ENCODE results near the gene GDPGP1. TPM values are rescaled to one million over a fixed set of nuclear protein-coding genes. Genes with fewer than 3 reads are reported as not detected.

Gene GDPGP1
- total and polyA plus RNA-seq, 10 of the 15 experiments (the other 5 are each of a cell fraction or from before 2014, with no cell fraction given) = 0.68 to 8.9 (median 3.0) TPM

DNA sequence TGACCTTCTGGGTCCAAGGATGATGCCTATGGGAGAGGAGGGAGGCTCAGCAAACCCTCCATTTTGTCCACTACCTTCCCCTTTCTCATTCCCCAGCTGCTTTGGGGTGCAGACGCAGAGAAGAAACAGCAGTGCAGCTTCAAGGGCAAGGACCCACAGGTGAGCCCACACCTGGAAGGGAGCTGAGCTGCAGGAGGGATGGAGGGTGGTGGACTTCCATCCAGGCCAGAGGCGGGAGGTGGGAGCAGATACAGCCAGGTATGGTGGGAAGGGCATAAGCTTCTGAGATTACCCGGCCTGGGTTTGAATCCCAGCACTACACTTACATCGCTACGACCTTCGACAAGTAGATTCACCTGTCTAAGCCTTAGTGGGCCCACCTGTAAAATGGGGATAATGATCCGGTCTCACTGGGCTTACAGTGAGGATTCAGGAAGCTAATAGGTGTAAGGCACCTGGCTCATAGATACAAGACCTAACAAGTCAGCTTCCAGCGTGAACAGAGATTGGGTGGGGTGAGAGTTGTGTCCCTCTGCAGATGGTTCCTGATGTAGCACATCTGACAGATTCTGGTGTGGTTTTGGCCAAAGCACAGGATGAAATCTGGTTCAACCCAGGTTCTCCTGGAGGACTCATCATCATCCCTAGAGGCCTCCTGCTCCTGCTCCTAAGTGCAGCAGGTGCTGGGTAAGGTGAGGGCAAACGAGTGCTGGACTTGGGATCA lies 16.2 kb upstream of the GDPGP1 start:
- H3K4me3 ChIP-seq = no peak overlapping the region
- H3K9me3 ChIP-seq (replicated peaks; ENCODE audit: control insufficient read depth, insufficient read depth, low read length) = no peaks in the 10 kb centered on the region
- peaks cover 9% of the 10 kb centered on the region for H3K4me1 ChIP-seq (ENCODE audit: control insufficient read depth, insufficient read depth, low read length)
- POLR2A ChIA-PET = interaction anchor here (0.6 to 2.2 kb wide), 4 partner anchors 15 to 61 kb away, joined by 3 to 8 read pairs (median 4); partner anchors contain the start of gene SEMA4B
- no peak overlapping the region for H3K4me2 ChIP-seq (ENCODE audit: control insufficient read depth, insufficient read depth)
- CTCF ChIA-PET = interaction anchor here (0.7 to 3.1 kb wide), 7 partner anchors 13 to 74 kb away, joined by 3 to 16 read pairs (median 4); no protein-coding TSS in a partner anchor
- FAIRE-seq (no peak), DNase-seq (ENCODE audit: low read depth, low spot score) (no peak), ATAC-seq (no peak)
- no peak overlapping the region for H3K27ac ChIP-seq (ENCODE audit: control insufficient read depth, insufficient read depth)
- H4K20me1 ChIP-seq (ENCODE audit: control insufficient read depth, insufficient read depth) = no peaks in the 10 kb centered on the region; the same call in 1 of the 2 replicates
- peaks cover 0 to 5% of the 10 kb centered on the region in 2 experiments; a peak in 1 of 4 replicates for H3K36me3 ChIP-seq (ENCODE audit: control insufficient read depth in 2 of 2, insufficient read depth in 2 of 2, low read length in 1 of 2)
- no peaks in the 10 kb centered on the region for H3K27me3 ChIP-seq (replicated peaks in 1 of 2; ENCODE audit: control insufficient read depth in 2 of 2, insufficient read depth in 2 of 2, low read length in 1 of 2)
- in situ Hi-C loops (cut with MboI) (loop anchor here (5.0 kb wide), 1 partner anchor 56 kb away; no protein-coding TSS in a partner anchor), intact Hi-C loops (cut with micrococcal nuclease; ENCODE audit: unreplicated experiment) (no loop called here)
- BruUV-seq (replicated peaks) = no TSS peak
- RAD21 ChIA-PET (ENCODE audit: unreplicated experiment) = interaction anchor here (1.0 to 1.8 kb wide), 4 partner anchors 14 to 56 kb away, joined by 3 to 9 read pairs (median 4); partner anchors contain the start of genes CIB1 and GDPGP1
- SMC1A ChIA-PET (ENCODE audit: uncharacterized antibody, unreplicated experiment) = interaction anchor here (0.6 to 4.9 kb wide), 7 partner anchors 13 to 117 kb away, joined by 3 to 20 read pairs (median 4); partner anchors contain the start of gene SEMA4B
- no peaks in the 10 kb centered on the region for H3K79me2 ChIP-seq (ENCODE audit: control insufficient read depth, insufficient read depth, low read length)
- 80% methylated on average over 9 of the region's 9 CpGs for WGBS (ENCODE audit: insufficient coverage, insufficient replicate concordance, low lambda C conversion rate, missing lambda C conversion rate)
- H2AFZ ChIP-seq (ENCODE audit: control insufficient read depth, low read depth, low read length) = no peak overlapping the region
- no peak overlapping the region for H3K9ac ChIP-seq (ENCODE audit: control insufficient read depth, insufficient read depth, low read length)
- TF ChIP-seq, protein P1, sequence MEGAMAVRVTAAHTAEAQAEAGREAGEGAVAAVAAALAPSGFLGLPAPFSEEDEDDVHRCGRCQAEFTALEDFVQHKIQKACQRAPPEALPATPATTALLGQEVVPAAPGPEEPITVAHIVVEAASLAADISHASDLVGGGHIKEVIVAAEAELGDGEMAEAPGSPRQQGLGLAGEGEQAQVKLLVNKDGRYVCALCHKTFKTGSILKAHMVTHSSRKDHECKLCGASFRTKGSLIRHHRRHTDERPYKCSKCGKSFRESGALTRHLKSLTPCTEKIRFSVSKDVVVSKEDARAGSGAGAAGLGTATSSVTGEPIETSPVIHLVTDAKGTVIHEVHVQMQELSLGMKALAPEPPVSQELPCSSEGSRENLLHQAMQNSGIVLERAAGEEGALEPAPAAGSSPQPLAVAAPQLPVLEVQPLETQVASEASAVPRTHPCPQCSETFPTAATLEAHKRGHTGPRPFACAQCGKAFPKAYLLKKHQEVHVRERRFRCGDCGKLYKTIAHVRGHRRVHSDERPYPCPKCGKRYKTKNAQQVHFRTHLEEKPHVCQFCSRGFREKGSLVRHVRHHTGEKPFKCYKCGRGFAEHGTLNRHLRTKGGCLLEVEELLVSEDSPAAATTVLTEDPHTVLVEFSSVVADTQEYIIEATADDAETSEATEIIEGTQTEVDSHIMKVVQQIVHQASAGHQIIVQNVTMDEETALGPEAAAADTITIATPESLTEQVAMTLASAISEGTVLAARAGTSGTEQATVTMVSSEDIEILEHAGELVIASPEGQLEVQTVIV (IDR thresholded peaks at IDR 0.05; ENCODE audit: borderline replicate concordance, partially characterized antibody) = no peak
- TF ChIP-seq, protein P2, sequence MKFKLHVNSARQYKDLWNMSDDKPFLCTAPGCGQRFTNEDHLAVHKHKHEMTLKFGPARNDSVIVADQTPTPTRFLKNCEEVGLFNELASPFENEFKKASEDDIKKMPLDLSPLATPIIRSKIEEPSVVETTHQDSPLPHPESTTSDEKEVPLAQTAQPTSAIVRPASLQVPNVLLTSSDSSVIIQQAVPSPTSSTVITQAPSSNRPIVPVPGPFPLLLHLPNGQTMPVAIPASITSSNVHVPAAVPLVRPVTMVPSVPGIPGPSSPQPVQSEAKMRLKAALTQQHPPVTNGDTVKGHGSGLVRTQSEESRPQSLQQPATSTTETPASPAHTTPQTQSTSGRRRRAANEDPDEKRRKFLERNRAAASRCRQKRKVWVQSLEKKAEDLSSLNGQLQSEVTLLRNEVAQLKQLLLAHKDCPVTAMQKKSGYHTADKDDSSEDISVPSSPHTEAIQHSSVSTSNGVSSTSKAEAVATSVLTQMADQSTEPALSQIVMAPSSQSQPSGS (IDR thresholded peaks at IDR 0.05; ENCODE audit: low read length) = no peak
- TF ChIP-seq RB1 (IDR thresholded peaks at IDR 0.05; ENCODE audit: borderline replicate concordance) (no peak), ZNF207 (IDR thresholded peaks at IDR 0.05; ENCODE audit: borderline replicate concordance) (no peak), NBN (IDR thresholded peaks at IDR 0.05) (no peak), SRF (IDR thresholded peaks at IDR 0.05; ENCODE audit: low read depth in 2 of 2, low read length in 2 of 2) (no peak), PAX8 (IDR thresholded peaks at IDR 0.05) (no peak), CBFB (IDR thresholded peaks at IDR 0.05; ENCODE audit: low read depth) (no peak), CREB1 (IDR thresholded peaks at IDR 0.05; ENCODE audit: low read depth) (no peak)
- TF ChIP-seq, protein P3, sequence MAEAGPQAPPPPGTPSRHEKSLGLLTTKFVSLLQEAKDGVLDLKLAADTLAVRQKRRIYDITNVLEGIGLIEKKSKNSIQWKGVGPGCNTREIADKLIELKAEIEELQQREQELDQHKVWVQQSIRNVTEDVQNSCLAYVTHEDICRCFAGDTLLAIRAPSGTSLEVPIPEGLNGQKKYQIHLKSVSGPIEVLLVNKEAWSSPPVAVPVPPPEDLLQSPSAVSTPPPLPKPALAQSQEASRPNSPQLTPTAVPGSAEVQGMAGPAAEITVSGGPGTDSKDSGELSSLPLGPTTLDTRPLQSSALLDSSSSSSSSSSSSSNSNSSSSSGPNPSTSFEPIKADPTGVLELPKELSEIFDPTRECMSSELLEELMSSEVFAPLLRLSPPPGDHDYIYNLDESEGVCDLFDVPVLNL (IDR thresholded peaks at IDR 0.05; ENCODE audit: low read depth, low read length) = no peak
- TF ChIP-seq, protein P4, sequence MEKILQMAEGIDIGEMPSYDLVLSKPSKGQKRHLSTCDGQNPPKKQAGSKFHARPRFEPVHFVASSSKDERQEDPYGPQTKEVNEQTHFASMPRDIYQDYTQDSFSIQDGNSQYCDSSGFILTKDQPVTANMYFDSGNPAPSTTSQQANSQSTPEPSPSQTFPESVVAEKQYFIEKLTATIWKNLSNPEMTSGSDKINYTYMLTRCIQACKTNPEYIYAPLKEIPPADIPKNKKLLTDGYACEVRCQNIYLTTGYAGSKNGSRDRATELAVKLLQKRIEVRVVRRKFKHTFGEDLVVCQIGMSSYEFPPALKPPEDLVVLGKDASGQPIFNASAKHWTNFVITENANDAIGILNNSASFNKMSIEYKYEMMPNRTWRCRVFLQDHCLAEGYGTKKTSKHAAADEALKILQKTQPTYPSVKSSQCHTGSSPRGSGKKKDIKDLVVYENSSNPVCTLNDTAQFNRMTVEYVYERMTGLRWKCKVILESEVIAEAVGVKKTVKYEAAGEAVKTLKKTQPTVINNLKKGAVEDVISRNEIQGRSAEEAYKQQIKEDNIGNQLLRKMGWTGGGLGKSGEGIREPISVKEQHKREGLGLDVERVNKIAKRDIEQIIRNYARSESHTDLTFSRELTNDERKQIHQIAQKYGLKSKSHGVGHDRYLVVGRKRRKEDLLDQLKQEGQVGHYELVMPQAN (conservative IDR thresholded peaks at IDR 0.05) = no peak
- TF ChIP-seq, protein P5, sequence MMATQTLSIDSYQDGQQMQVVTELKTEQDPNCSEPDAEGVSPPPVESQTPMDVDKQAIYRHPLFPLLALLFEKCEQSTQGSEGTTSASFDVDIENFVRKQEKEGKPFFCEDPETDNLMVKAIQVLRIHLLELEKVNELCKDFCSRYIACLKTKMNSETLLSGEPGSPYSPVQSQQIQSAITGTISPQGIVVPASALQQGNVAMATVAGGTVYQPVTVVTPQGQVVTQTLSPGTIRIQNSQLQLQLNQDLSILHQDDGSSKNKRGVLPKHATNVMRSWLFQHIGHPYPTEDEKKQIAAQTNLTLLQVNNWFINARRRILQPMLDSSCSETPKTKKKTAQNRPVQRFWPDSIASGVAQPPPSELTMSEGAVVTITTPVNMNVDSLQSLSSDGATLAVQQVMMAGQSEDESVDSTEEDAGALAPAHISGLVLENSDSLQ (IDR thresholded peaks at IDR 0.05) = no peak
- TF ChIP-seq, protein P6, sequence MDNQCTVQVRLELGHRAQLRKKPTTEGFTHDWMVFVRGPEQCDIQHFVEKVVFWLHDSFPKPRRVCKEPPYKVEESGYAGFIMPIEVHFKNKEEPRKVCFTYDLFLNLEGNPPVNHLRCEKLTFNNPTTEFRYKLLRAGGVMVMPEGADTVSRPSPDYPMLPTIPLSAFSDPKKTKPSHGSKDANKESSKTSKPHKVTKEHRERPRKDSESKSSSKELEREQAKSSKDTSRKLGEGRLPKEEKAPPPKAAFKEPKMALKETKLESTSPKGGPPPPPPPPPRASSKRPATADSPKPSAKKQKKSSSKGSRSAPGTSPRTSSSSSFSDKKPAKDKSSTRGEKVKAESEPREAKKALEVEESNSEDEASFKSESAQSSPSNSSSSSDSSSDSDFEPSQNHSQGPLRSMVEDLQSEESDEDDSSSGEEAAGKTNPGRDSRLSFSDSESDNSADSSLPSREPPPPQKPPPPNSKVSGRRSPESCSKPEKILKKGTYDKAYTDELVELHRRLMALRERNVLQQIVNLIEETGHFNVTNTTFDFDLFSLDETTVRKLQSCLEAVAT (IDR thresholded peaks at IDR 0.05) = no peak
